HG03139 (cell line): ENCODE measurements around the gene GPRIN1.
A peak's percentile ranks its signal among the peaks of the same experiment; 100 is the strongest.

ENCODE experiments used
- ATAC-seq: cut with Tn5 transposase; IDR thresholded peaks from one replicate; pipeline ENCODE4 v1.9.1; 2021; ENCODE audit not compliant: unreplicated experiment

Gene GPRIN1

GRCh38 chr5:176609724-176610434 is at the start of gene GPRIN1:
GPRIN1 (minus strand) TSS chr5:176610156; CDS start chr5:176599834, 10,322 bp downstream.
- peak; percentile 59 for ATAC-seq

DNA sequence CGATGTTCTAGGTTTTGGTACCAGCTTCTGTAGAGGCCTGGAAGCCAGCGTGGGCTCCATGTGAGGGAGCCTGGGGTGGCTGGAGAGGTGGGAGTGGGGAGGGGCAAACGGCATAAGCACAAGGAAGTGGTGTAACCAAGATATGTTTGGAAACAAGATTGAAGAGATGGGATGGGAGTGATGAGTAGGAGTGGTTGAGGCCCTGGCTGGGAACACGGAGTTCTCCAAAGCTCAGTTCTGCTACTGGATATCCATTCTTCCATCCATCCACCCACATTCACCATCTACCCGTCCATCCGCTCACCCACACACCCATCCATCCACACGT is 49.5 kb upstream of the GPRIN1 start:
- ATAC-seq, result no peak

- no peak for ATAC-seq
Measured at GRCh38 chr5:176658817-176659511, 49.0 kb upstream of the GPRIN1 start.

DNA sequence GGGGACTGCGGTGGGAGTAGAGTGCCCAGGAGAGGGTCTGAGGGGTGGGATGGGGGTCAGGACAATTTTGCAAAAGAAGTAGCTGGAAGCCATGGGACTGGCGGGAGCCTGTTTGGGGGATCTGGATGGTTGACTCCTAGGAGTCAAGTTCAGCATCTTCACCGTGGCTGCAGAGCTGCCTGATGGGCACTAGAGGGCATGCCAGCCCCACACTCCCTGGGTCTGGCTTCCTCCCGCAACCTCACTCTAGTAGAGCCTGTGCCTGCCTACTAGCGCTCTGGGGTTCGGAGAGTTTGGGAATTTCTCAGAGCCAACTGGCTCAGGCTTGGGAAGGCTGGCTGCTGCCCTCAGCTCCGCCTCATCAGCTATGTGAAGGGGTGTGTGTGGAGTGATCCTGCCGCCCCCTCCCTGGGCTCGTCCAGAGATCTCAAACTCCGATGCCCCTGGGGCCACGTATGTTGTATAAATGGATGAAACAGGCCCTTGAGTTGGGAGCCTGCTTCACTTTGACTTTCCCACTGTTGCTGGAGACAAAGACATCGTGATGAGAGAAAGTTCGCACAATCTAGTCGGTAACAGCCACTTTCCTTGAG is 48.1 kb upstream of the GPRIN1 start:
- peak; percentile 43 for ATAC-seq

DNA sequence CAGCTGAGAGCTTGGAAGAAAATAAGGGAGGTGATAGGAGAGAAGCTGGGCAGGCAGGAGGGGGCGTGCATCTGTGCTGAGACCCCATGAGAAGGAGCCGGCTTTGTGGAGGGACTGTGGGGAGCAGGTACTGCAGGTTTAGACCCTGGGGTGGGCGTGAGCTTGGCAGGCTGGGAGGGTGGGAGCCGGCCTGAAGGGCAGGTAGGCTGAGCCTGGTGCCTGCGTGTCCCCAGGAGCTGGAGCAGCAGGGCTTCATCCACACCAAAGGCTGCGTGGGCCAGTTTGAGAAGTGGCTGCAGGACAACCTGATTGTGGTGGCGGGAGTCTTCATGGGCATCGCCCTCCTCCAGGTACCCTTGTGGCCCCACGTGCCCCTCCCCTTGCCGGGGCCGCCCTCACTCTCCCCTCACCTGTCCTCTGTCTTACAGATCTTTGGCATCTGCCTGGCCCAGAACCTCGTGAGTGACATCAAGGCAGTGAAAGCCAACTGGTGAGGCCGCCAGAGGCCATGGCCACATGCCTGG is 46.6 kb upstream of the GPRIN1 start:
- no peak for ATAC-seq

DNA sequence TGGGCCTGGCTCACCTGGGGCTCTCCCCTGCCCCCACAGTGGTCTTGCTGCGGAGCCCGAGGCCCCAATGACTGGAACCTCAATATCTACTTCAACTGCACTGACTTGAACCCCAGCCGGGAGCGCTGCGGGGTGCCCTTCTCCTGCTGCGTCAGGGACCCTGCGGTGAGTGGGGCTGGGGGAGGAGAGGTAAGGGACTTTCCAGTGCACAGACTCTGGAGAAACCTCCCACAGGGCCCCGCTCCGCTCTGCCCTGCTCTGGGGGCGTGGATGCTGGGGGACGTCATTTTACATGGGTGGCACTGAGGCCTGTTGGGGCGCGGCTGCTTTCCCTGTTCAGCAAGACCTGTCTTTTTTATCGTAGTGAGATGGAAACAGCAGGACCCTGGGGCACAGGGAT is 44.9 kb upstream of the GPRIN1 start:
- no peak for ATAC-seq

GRCh38 chr5:176653401-176654385 is 43.7 kb upstream of the GPRIN1 start:
- ATAC-seq, result no peak

GRCh38 chr5:176652136-176652535 is 42.2 kb upstream of the GPRIN1 start:
- ATAC-seq, result no peak

- ATAC-seq, result no peak
Measured at GRCh38 chr5:176651472-176651980, 41.6 kb upstream of the GPRIN1 start.

GRCh38 chr5:176650354-176650884 is 40.5 kb upstream of the GPRIN1 start:
- no peak for ATAC-seq

- no peak for ATAC-seq
Measured at GRCh38 chr5:176648474-176649194, 38.7 kb upstream of the GPRIN1 start.

DNA sequence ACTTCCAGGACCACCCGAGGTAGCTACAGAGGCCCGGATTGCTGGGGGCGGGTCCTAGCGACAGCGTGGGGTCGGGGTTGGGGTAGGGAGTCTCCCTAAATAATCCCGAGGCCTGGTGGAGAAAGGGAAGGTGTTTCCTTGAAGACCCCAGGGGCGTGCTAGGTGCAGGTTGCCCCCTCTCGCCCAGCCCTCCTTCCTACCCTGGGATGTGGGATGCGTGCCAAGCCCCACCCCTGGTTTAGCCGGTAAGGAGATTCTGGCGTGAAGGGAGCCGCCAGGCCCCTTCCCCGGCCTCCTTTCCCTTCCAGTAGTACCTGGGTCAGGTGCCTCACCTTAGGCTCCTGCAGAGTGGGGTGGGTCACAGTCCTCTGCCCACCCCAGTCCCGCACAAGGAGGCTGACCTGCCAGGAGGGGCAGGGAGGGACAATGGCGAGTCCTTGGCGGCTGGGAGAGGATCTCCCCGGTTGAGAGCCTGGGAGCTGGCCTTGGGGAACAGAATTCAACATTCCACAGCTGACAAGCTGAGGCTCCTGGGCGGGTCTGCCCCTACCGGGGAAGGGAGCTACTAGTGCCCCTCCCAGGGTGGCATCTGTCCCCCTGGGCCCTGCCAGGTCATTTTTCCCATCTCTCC is 38.0 kb upstream of the GPRIN1 start:
- no peak for ATAC-seq

DNA sequence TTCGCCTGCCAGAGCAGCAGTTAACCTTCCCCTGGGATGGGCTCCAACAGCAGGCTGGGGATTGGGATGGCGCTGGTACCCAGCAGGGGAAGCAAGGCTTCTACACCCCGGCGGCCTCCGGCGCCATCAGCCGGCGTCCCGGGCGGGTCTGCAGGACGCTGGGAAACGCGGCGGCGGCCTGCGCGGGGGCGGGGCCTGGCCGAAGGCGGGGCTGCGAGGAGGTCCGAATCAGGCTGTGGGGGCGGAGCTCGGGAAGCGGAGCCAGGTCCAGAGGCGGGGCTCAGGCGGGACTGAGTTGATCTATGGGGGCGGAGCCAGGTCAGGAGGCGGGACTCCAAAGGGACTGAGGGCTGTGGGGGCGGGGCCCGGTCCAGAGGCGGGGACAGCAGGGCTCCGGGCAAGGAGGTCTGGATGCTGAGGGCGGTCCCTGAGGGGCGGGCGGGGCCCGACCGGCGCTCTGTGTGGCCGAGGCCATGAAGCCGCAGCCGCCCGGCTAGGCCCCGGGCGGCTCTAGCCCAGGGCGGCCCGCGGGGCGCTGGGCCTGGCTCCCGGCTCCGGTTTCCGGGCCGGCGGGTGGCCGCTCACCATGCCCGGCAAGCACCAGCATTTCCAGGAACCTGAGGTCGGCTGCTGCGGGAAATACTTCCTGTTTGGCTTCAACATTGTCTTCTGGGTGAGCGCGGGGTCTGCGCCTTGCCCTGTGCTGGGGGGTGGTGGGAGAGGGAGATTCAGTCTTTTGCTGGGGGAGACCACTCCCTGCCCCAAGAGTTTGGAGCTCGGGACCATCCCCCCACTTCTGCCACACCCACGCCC is 37.3 kb upstream of the GPRIN1 start, which contains the start of gene TSPAN17:
TSPAN17 (plus strand) TSS at position 455 of the 813 bp plus-strand sequence; CDS start at position 587, 132 bp downstream.
- peak; percentile 92 for ATAC-seq

DNA sequence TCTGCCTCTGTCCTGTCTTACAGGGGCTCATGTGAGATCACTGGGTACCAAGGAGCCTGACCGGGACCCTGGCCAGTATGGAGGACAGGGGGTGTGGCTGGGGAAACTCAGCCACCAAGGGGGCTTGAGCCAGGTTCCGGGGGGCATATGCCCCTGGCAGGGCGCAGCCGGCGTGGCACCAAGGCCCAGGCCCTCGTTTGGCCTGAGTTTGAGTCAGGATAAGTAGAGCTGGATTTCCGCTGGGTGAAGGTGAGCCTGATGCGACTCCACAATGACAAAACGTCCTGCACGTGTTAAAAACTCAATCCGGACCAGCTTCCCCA is 36.7 kb upstream of the GPRIN1 start:
- peak; percentile 7 for ATAC-seq

GRCh38 chr5:176646049-176646706 is 36.2 kb upstream of the GPRIN1 start:
- no peak for ATAC-seq

DNA sequence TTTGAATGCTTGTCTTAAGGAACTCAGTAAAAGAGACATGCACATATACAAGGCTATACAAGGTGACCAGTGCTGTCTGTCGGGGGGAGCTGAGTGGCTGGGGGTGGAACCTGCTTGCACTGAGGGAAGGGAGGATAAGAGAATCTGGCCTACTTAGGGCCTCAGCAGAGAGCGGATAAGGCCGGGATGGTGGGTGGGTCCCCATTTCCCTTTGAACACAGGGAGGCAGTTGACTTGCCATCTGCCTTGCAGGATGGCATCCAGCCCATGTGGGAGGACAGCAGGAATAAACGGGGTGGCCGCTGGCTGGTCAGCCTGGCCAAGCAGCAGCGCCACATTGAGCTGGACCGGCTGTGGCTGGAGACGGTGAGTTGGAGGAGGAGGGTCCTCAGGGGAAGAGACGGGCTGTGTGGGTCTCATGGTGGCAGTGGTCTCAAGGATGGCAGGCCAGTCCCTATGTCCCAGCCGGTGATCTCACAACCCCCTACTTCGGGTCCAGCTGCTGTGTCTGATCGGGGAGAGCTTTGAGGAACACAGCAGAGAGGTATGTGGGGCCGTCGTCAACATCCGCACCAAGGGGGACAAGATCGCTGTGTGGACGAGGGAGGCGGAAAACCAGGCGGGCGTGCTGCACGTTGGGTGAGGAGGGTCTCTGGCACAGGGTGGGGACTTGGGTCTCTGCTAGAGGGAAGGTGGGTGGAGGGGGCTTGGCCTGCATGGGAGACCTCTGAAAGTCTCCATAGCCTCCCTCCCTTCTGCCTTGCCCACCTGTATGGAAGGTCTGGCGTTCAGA is 35.1 kb upstream of the GPRIN1 start:
- ATAC-seq, result no peak

GRCh38 chr5:176644294-176644693 is 34.3 kb upstream of the GPRIN1 start:
- ATAC-seq, result no peak
